CD14-positive monocyte (primary cell): ENCODE measurements around the gene TJAP1. TPM values are rescaled to one million over a fixed set of nuclear protein-coding genes. Genes with fewer than 3 reads are reported as not detected.

Source experiments
- DNase-seq, 3 donors: peaks; one replicate each; pipeline ENCODE4 v3.0.0-alpha.2; 2011 to 2022
- H2AFZ ChIP-seq: 2 replicates; pipeline ENCODE4 v1.6.0; 2012; ENCODE audit warnings: mild to moderate bottlenecking, low read depth, low read length, inconsistent platforms; ENCODE audit not compliant: insufficient read depth, poor library complexity, severe bottlenecking
- H3K27ac ChIP-seq, 2 donors: 1 replicate in 1 of 2; 2 replicates in 1 of 2; pipeline ENCODE4 v1.5.1; 2012 to 2013; ENCODE audit warnings: low read length in 2 of 2, control low read depth in 1 of 2, inconsistent platforms in 1 of 2, low read depth in 1 of 2, mild to moderate bottlenecking in 1 of 2
- H3K27me3 ChIP-seq, 2 donors: one replicate each; pipeline versions ENCODE4 v1.6.0 to v1.6.1; 2011 to 2013; ENCODE audit warnings: low read length in 2 of 2; ENCODE audit not compliant: control insufficient read depth in 2 of 2, insufficient read depth in 2 of 2
- H3K36me3 ChIP-seq, 2 donors: replicated peaks in 1 of 2; 1 replicate in 1 of 2; 2 replicates in 1 of 2; pipeline versions ENCODE4 v1.5.1 to v1.6.1; 2012 to 2013; ENCODE audit warnings: low read length in 2 of 2, control low read depth in 1 of 2, inconsistent platforms in 1 of 2, mild to moderate bottlenecking in 1 of 2; ENCODE audit not compliant: insufficient read depth in 2 of 2, control insufficient read depth in 1 of 2
- H3K4me1 ChIP-seq, 2 donors: 1 replicate in 1 of 2; 2 replicates in 1 of 2; pipeline versions ENCODE4 v1.5.1 to v1.6.1; 2012 to 2013; ENCODE audit warnings: low read length in 2 of 2, control low read depth in 1 of 2, inconsistent platforms in 1 of 2, mild to moderate bottlenecking in 1 of 2, moderate library complexity in 1 of 2; ENCODE audit not compliant: insufficient read depth in 2 of 2, control insufficient read depth in 1 of 2
- H3K4me2 ChIP-seq: replicated peaks from 2 replicates; pipeline ENCODE3; 2012; ENCODE audit warnings: low read length, moderate library complexity, mild to moderate bottlenecking; ENCODE audit not compliant: poor library complexity, severe bottlenecking; ENCODE audit errors: extremely low read depth
- H3K4me3 ChIP-seq, 3 experiments: fragments of 200-600 bp in 1 of 3; sonication (generic) in 1 of 3; replicated peaks in 1 of 3; 1 replicate in 2 of 3; 2 replicates in 1 of 3; pipeline ENCODE4 v1.5.1; 2011 to 2013; ENCODE audit warnings: low read length in 3 of 3, mild to moderate bottlenecking in 3 of 3, control low read depth in 2 of 3, low read depth in 2 of 3, inconsistent platforms in 1 of 3, moderate library complexity in 1 of 3
- H3K79me2 ChIP-seq: 2 replicates; pipeline ENCODE4 v1.6.0; 2012; ENCODE audit warnings: mild to moderate bottlenecking, control low read depth, inconsistent platforms, low read length, moderate library complexity; ENCODE audit not compliant: insufficient read depth
- H3K9ac ChIP-seq: 2 replicates; pipeline ENCODE4 v1.6.0; 2017; ENCODE audit warnings: low read length, mild to moderate bottlenecking; ENCODE audit not compliant: insufficient read depth, poor library complexity, severe bottlenecking
- H3K9me3 ChIP-seq, 2 donors: replicated peaks in 1 of 2; 1 replicate in 1 of 2; 2 replicates in 1 of 2; pipeline versions ENCODE4 v1.5.1 to v1.6.1; 2012 to 2013; ENCODE audit warnings: low read length in 2 of 2, control low read depth in 1 of 2; ENCODE audit not compliant: control insufficient read depth in 1 of 2, insufficient read depth in 1 of 2
- H4K20me1 ChIP-seq: 2 replicates; pipeline ENCODE4 v1.6.0; 2012; ENCODE audit warnings: mild to moderate bottlenecking, low read length, control low read depth, moderate library complexity; ENCODE audit not compliant: insufficient read depth
- H3K27ac Mint-ChIP-seq, 7 donors: one replicate each; pipeline ENCODE4 v1.8.0; 2020; ENCODE audit warnings: mild to moderate bottlenecking in 7 of 7, mixed read lengths in 7 of 7, moderate library complexity in 6 of 7, inconsistent platforms in 2 of 7
- H3K27me3 Mint-ChIP-seq, 3 donors: one replicate each; pipeline ENCODE4 v1.8.0; 2021 to 2022; ENCODE audit warnings: low read depth in 3 of 3, mild to moderate bottlenecking in 3 of 3, mixed read lengths in 3 of 3, moderate library complexity in 3 of 3, inconsistent platforms in 1 of 3
- H3K36me3 Mint-ChIP-seq, 2 donors: one replicate each; pipeline ENCODE4 v1.8.0; 2020; ENCODE audit warnings: mixed read lengths in 2 of 2, inconsistent platforms in 1 of 2, mild to moderate bottlenecking in 1 of 2
- H3K4me1 Mint-ChIP-seq: one replicate; pipeline ENCODE4 v1.8.0; 2020; ENCODE audit warnings: mild to moderate bottlenecking, mixed read lengths
- H3K4me3 Mint-ChIP-seq, 2 donors: one replicate each; pipeline ENCODE4 v1.8.0; 2020; ENCODE audit warnings: mild to moderate bottlenecking in 2 of 2, mixed read lengths in 2 of 2, moderate library complexity in 1 of 2
- H3K9me3 Mint-ChIP-seq, 7 donors: one replicate each; pipeline ENCODE4 v1.8.0; 2020 to 2022; ENCODE audit warnings: mixed read lengths in 7 of 7, mild to moderate bottlenecking in 6 of 7, moderate library complexity in 6 of 7, inconsistent platforms in 2 of 7
- WGBS: methylation state at CpG from one replicate; pipeline ENCODE4 v1.1.5; 2013; ENCODE audit warnings: missing lambda C conversion rate; ENCODE audit not compliant: insufficient coverage; 5-methylcytosine and 5-hydroxymethylcytosine counted together
- intact Hi-C, 2 donors: fragments of 100-400 bp; cut with micrococcal nuclease; formaldehyde crosslinking; loops; one replicate each; pipeline versions ENCODE4 v1.15.0 to v1.15.1; 2023
- polyA plus RNA-seq, 3 donors: library from polyadenylated mRNA; depleted of rRNA in 1 of 3; unstranded in 2 of 3; stranded (reverse) in 1 of 3; fragments of 300-500 nt in 2 of 3; fragments of >200 nt in 1 of 3; fragmentation: Illumina TruSeq in 2 of 3; gene quantifications; 1 replicate in 2 of 3; 2 replicates in 1 of 3; pipeline ENCODE4 v1.2.3, GENCODE V29; 2012 to 2021
- TF ChIP-seq, protein P1 (sequence below): fragments of 200-600 bp; IDR thresholded peaks from one replicate; pipeline ENCODE4 v1.8.0; 2022; ENCODE audit warnings: antibody characterized with exemption, mild to moderate bottlenecking

Gene TJAP1
- polyA plus RNA-seq, 3 donors, result 3.2 to 43.4 (median 3.2) TPM

DNA sequence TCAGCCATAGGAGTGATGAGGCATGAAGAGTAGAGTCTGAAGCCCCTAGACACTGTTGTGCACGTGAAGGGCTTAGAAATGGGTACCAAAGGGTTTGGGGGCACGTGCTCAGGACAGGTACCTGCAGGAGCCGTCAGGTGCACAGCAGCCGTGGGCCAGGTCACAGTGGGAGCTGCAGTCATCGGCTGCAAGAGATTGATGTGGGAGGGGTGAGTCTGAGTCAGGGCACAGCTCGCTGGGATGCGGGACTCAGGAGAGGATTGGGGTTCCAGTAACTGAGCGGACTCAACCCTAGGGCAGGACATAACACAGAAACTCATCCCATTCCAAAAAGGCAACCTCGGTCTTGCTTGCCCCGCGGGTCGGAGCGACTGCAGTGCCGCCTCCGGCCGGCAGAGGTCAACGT lies 23.1 kb upstream of the TJAP1 start:
- peak overlapping the region; percentile 74 for H2AFZ ChIP-seq
- WGBS, result 28% methylated on average over 14 of the region's 17 CpGs

DNA sequence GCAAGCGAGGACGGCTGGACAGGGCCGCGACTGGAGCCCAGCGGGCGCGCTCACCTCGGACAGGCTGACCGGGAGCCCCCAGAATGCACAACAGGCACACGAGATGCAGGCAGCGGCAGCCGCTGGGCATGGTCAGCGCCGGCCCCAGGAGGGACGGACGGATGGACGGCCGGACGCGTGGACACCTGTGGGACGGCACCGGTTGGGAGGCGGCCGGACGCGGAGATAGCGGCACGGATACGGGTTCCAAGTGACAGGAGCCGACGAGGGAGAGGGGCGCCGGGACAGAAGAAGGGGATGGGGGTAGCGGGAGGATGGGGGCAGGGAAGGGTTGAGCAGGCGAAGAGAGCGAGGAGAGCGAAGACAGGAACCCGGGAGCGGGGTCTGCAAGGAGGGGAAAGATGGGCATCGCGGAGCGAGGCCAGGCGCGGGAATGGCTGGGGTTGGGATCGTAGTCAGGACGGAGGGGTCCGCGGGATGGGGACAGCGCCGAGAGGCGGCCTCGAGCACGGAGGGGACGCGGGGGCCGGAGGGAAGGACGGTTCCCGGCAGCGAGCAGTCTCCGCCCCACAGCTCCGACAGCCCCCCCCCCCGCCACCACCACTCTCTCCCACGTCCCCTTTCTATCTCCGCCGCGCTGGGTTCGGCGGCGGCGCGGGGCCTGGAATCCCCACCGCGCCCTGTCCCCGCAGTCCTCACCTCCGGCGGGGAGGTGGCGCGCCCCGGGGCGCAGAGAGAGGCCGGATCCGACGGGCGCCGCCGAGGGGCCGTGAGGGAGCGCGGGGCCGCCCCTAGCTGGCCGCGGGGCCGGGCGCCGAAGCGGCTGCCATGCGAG lies 22.5 kb upstream of the TJAP1 start:
- under 1% methylated on average over 65 of the region's 97 CpGs for WGBS

More for the DNA sequence above, 23.1 kb upstream of the TJAP1 start:
- Histone ChIP-seq H3K27me3 (peaks cover 17 to 33% of the 10 kb centered on the region in 2 donors), H3K4me3 (peak overlapping the region in 2 of 3 experiments; percentile 51 to 88), H3K79me2 (no peaks in the 10 kb centered on the region), H3K27ac (no peak overlapping the region), H3K9ac (peak overlapping the region; percentile 59), H4K20me1 (no peaks in the 10 kb centered on the region), H3K4me1 (peaks cover 12 to 20% of the 10 kb centered on the region in 2 donors), H3K9me3 (no peaks in the 10 kb centered on the region), H3K4me2 (peak overlapping the region; percentile 100), H3K36me3 (peaks cover 32 to 41% of the 10 kb centered on the region in 2 donors)
- DNase-seq, result no peak
- Mint-ChIP-seq H3K9me3 (peaks cover 0 to 25% (median 8%) of the 10 kb centered on the region in 7 donors), H3K27ac (peak overlapping the region in 2 of 7 donors; percentile 19 to 30), H3K27me3 (peaks cover 36 to 41% (median 41%) of the 10 kb centered on the region in 3 donors), H3K4me1 (peaks cover 14% of the 10 kb centered on the region), H3K36me3 (peaks cover 50 to 51% of the 10 kb centered on the region in 2 donors), H3K4me3 (peak overlapping the region; percentile 79 to 89)
- intact Hi-C loops, result loop anchor here (1.0 to 2.0 kb wide), 2 partner anchors 52 to 53 kb away; no protein-coding TSS in a partner anchor
- TF ChIP-seq, protein P1, sequence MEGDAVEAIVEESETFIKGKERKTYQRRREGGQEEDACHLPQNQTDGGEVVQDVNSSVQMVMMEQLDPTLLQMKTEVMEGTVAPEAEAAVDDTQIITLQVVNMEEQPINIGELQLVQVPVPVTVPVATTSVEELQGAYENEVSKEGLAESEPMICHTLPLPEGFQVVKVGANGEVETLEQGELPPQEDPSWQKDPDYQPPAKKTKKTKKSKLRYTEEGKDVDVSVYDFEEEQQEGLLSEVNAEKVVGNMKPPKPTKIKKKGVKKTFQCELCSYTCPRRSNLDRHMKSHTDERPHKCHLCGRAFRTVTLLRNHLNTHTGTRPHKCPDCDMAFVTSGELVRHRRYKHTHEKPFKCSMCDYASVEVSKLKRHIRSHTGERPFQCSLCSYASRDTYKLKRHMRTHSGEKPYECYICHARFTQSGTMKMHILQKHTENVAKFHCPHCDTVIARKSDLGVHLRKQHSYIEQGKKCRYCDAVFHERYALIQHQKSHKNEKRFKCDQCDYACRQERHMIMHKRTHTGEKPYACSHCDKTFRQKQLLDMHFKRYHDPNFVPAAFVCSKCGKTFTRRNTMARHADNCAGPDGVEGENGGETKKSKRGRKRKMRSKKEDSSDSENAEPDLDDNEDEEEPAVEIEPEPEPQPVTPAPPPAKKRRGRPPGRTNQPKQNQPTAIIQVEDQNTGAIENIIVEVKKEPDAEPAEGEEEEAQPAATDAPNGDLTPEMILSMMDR, result peak; percentile 97

More for the DNA sequence above, 22.5 kb upstream of the TJAP1 start:
- Histone ChIP-seq H3K4me1 (peaks cover 12 to 20% of the 10 kb centered on the region in 2 donors), H3K9me3 (no peaks in the 10 kb centered on the region), H2AFZ (peak overlapping the region; percentile 74), H3K4me2 (peak overlapping the region; percentile 100), H3K9ac (peak overlapping the region; percentile 59), H3K4me3 (peak overlapping the region; percentile 44 to 88 (median 51)), H3K27ac (no peak overlapping the region), H4K20me1 (no peaks in the 10 kb centered on the region), H3K79me2 (no peaks in the 10 kb centered on the region), H3K27me3 (peaks cover 17 to 33% of the 10 kb centered on the region in 2 donors), H3K36me3 (peaks cover 25 to 35% of the 10 kb centered on the region in 2 donors)
- Mint-ChIP-seq H3K27ac (peak overlapping the region in 1 of 7 donors; percentile 30), H3K36me3 (peaks cover 44% of the 10 kb centered on the region in 2 donors), H3K9me3 (peaks cover 0 to 25% (median 8%) of the 10 kb centered on the region in 7 donors), H3K4me1 (peaks cover 14% of the 10 kb centered on the region), H3K27me3 (peaks cover 37 to 45% (median 41%) of the 10 kb centered on the region in 3 donors), H3K4me3 (peak overlapping the region; percentile 79 to 89)
- intact Hi-C loops, result loop anchor here (1.0 to 2.0 kb wide), 2 partner anchors 51 to 52 kb away; no protein-coding TSS in a partner anchor
- peak; percentile 62 to 75 (median 62) for DNase-seq
- TF ChIP-seq, protein P1, result peak; percentile 68
